ENCODE results near the gene MLF2.

The MLF2 gene

GRCh38 chr12:6764011-6764828, 11.3 kb upstream of the MLF2 start:
- Histone ChIP-seq H3K9ac (ENCODE audit: low read length) (no peak overlapping the region), H3K4me1 (ENCODE audit: low read length) (peaks cover 16% of the 10 kb centered on the region), H3K36me3 (replicated peaks; ENCODE audit: insufficient read depth, low read length) (no peaks in the 10 kb centered on the region), H3K9me3 (replicated peaks; ENCODE audit: insufficient read depth, low read length) (no peaks in the 10 kb centered on the region), H4K20me1 (ENCODE audit: insufficient read depth, low read length) (no peaks in the 10 kb centered on the region), H3K4me3 (ENCODE audit: low read length) (peak overlapping the region; percentile 37), H3K27me3 (replicated peaks; ENCODE audit: insufficient read depth, low read length) (peaks cover 13% of the 10 kb centered on the region), H2AFZ (ENCODE audit: low read length) (peak overlapping the region; percentile 86), H3K4me2 (ENCODE audit: low read depth, low read length) (peak overlapping the region; percentile 70), H3K27ac (ENCODE audit: low read length) (no peak overlapping the region), H3F3A (ENCODE audit: insufficient read depth, low read length) (peaks cover 10% of the 10 kb centered on the region; the same call in 1 of the 2 replicates), H3K9me2 (replicated peaks; ENCODE audit: insufficient read depth, low read length) (no peaks in the 10 kb centered on the region), H3K79me2 (ENCODE audit: low read length) (no peaks in the 10 kb centered on the region)
- peak; percentile 91 for DNase-seq
- TF ChIP-seq EZH2 (optimal IDR thresholded peaks at IDR 0.05; ENCODE audit: low read depth, low read length): no peak
- TF ChIP-seq EZH2phosphoT487 (IDR thresholded peaks at IDR 0.05; ENCODE audit: low read length): no peak
- TF ChIP-seq CTCF (IDR thresholded peaks at IDR 0.05; ENCODE audit: low read length): no peak

- Histone ChIP-seq H3K27me3 (replicated peaks; ENCODE audit: insufficient read depth, low read length) (peaks cover 13% of the 10 kb centered on the region), H3F3A (ENCODE audit: insufficient read depth, low read length) (peaks cover 13% of the 10 kb centered on the region; the same call in 1 of the 2 replicates), H3K4me1 (ENCODE audit: low read length) (peaks cover 22% of the 10 kb centered on the region), H3K9me3 (replicated peaks; ENCODE audit: insufficient read depth, low read length) (no peaks in the 10 kb centered on the region), H3K4me2 (ENCODE audit: low read depth, low read length) (peak overlapping the region; percentile 70; the same call in 1 of the 2 replicates), H2AFZ (ENCODE audit: low read length) (no peak overlapping the region), H3K4me3 (ENCODE audit: low read length) (no peak overlapping the region), H4K20me1 (ENCODE audit: insufficient read depth, low read length) (no peaks in the 10 kb centered on the region), H3K79me2 (ENCODE audit: low read length) (no peaks in the 10 kb centered on the region), H3K9me2 (replicated peaks; ENCODE audit: insufficient read depth, low read length) (no peaks in the 10 kb centered on the region), H3K27ac (ENCODE audit: low read length) (no peak overlapping the region), H3K9ac (ENCODE audit: low read length) (no peak overlapping the region), H3K36me3 (replicated peaks; ENCODE audit: insufficient read depth, low read length) (no peaks in the 10 kb centered on the region)
- TF ChIP-seq EZH2phosphoT487 (IDR thresholded peaks at IDR 0.05; ENCODE audit: low read length) (no peak), CTCF (IDR thresholded peaks at IDR 0.05; ENCODE audit: low read length) (no peak), EZH2 (optimal IDR thresholded peaks at IDR 0.05; ENCODE audit: low read depth, low read length) (no peak)
- DNase-seq: no peak
Measured at GRCh38 chr12:6763380-6763779, 10.4 kb upstream of the MLF2 start.

- H3K9me3 ChIP-seq (replicated peaks; ENCODE audit: insufficient read depth, low read length): no peaks in the 10 kb centered on the region
- H3K4me3 ChIP-seq (ENCODE audit: low read length): no peak overlapping the region
- no peaks in the 10 kb centered on the region for H4K20me1 ChIP-seq (ENCODE audit: insufficient read depth, low read length)
- no peak overlapping the region for H3K4me2 ChIP-seq (ENCODE audit: low read depth, low read length)
- H2AFZ ChIP-seq (ENCODE audit: low read length): no peak overlapping the region
- H3K79me2 ChIP-seq (ENCODE audit: low read length): no peaks in the 10 kb centered on the region
- peaks cover 4% of the 10 kb centered on the region; the same call in 1 of the 2 replicates for H3F3A ChIP-seq (ENCODE audit: insufficient read depth, low read length)
- H3K9ac ChIP-seq (ENCODE audit: low read length): no peak overlapping the region
- peaks cover 2% of the 10 kb centered on the region; the same call in 1 of the 2 replicates for H3K27me3 ChIP-seq (replicated peaks; ENCODE audit: insufficient read depth, low read length)
- no peak for TF ChIP-seq CTCF (IDR thresholded peaks at IDR 0.05; ENCODE audit: low read length)
- no peak for TF ChIP-seq EZH2 (optimal IDR thresholded peaks at IDR 0.05; ENCODE audit: low read depth, low read length)
- TF ChIP-seq EZH2phosphoT487 (IDR thresholded peaks at IDR 0.05; ENCODE audit: low read length): no peak
- H3K27ac ChIP-seq (ENCODE audit: low read length): no peak overlapping the region
- H3K36me3 ChIP-seq (replicated peaks; ENCODE audit: insufficient read depth, low read length): no peaks in the 10 kb centered on the region
- no peak for DNase-seq
- H3K9me2 ChIP-seq (replicated peaks; ENCODE audit: insufficient read depth, low read length): no peaks in the 10 kb centered on the region
- H3K4me1 ChIP-seq (ENCODE audit: low read length): peaks cover 18% of the 10 kb centered on the region
Measured at GRCh38 chr12:6759741-6760140, 6.8 kb upstream of the MLF2 start.
